GM13976 (cell line): Measurements from ENCODE around the gene MYO1C.

Experiments
- DNase-seq: peaks from one replicate; pipeline ENCODE4 v3.0.0; 2012; ENCODE audit warnings: low spot score
- CTCF ChIP-seq: IDR thresholded peaks from 2 replicates; pipeline ENCODE4 v1.5.1; 2012; ENCODE audit warnings: borderline replicate concordance, mild to moderate bottlenecking; ENCODE audit not compliant: insufficient read depth; ENCODE audit errors: extremely low read depth, missing control alignments, control extremely low read depth
- in situ Hi-C: fragments of 300-500 bp; cut with MboI; formaldehyde crosslinking; loops from one replicate; pipeline ENCODE4 v1.12.0; 2022; ENCODE audit warnings: low sequenced_read_pairs, mixed read lengths, inconsistent platforms; ENCODE audit not compliant: unreplicated experiment

The MYO1C gene

GRCh38 chr17:1464186-1464585, 28.3 kb downstream of the MYO1C start:
- no peak for DNase-seq

GRCh38 chr17:1462164-1463112, 30.0 kb downstream of the MYO1C start:
- TF ChIP-seq CTCF = no peak
- DNase-seq = no peak
- in situ Hi-C loops = no loop called here

More at GRCh38 chr17:1464186-1464585, 28.3 kb downstream of the MYO1C start:
- in situ Hi-C loops = no loop called here
- TF ChIP-seq CTCF = no peak

GRCh38 chr17:1461198-1461944, 31.1 kb downstream of the MYO1C start:
- DNase-seq = no peak
- in situ Hi-C loops = no loop called here
- TF ChIP-seq CTCF = no peak

- no peak for DNase-seq
- in situ Hi-C loops = no loop called here
Observed at GRCh38 chr17:1460233-1460632, 32.3 kb downstream of the MYO1C start.

GRCh38 chr17:1455797-1456599, 36.5 kb downstream of the MYO1C start, which contains the start of gene CRK:
Gene CRK, minus strand, starts transcription at chr17:1456232. Its CDS starts 115 bp downstream, at chr17:1456117.
- DNase-seq = peak; percentile 100
- in situ Hi-C loops = no loop called here
- no peak for TF ChIP-seq CTCF

More at GRCh38 chr17:1460233-1460632, 32.3 kb downstream of the MYO1C start:
- no peak for TF ChIP-seq CTCF
